ENCODE data around the gene PTPN1.

- TF ChIP-seq SIN3A (IDR thresholded peaks at IDR 0.05; ENCODE audit: borderline replicate concordance, insufficient read depth, low read length) (no peak), POLR2AphosphoS5 (IDR thresholded peaks at IDR 0.05; ENCODE audit: low read depth, low read length) (no peak), REST (IDR thresholded peaks at IDR 0.05; ENCODE audit: insufficient read depth in 1 of 2, low read depth in 2 of 2, low read length in 2 of 2) (no peak), TAF1 (IDR thresholded peaks at IDR 0.05; ENCODE audit: borderline replicate concordance, insufficient read depth, low read length) (no peak)
These were observed 17.9 kb downstream of the PTPN1 start for GRCh38 chr20:50528129-50528528.
